Adrenal gland (tissue), 5 donors: ENCODE measurements around the gene TNFAIP8L1.

ENCODE experiments used
- CTCF ChIP-seq, 6 experiments: fragments of 450-650 bp in 4 of 6; fragments of 200-600 bp in 2 of 6; sonication (generic) in 1 of 6; IDR thresholded peaks; 1 replicate in 5 of 6; 2 replicates in 1 of 6; pipeline versions ENCODE4 v1.5.1 to v1.8.0; 2016 to 2021; ENCODE audit warnings: antibody characterized with exemption in 6 of 6, mild to moderate bottlenecking in 2 of 6, moderate library complexity in 1 of 6
- POLR2A ChIP-seq, 2 donors: fragments of 450-650 bp; IDR thresholded peaks; one replicate each; pipeline ENCODE4 v1.6.1; 2017; ENCODE audit warnings: antibody characterized with exemption in 2 of 2, mild to moderate bottlenecking in 2 of 2, moderate library complexity in 1 of 2
- donor health status: DM: no; HTN: no; CAD: no.

- TF ChIP-seq POLR2A (IDR thresholded peaks at IDR 0.05) (no peak), CTCF (IDR thresholded peaks at IDR 0.05) (no peak)
These were observed 43.3 kb downstream of the TNFAIP8L1 start for GRCh38 chr19:4682417-4683200.
